ENCODE results near the gene NCL. TPM values are rescaled to one million over a fixed set of nuclear protein-coding genes. Genes with fewer than 3 reads are reported as not detected.

The NCL gene
- total RNA-seq, 1 experiment from 2014 or later: 1,077 TPM

GRCh38 chr2:231494669-231495068, 30.4 kb upstream of the NCL start:
- Histone ChIP-seq H2AFZ (ENCODE audit: low read depth, low read length, poor library complexity, severe bottlenecking) (no peak overlapping the region), H4K20me1 (ENCODE audit: insufficient read depth) (no peaks in the 10 kb centered on the region), H3K4me2 (ENCODE audit: low read length) (no peak overlapping the region), H3K9me2 (ENCODE audit: insufficient read depth) (no peaks in the 10 kb centered on the region), H3K9me3 (ENCODE audit: control insufficient read depth in 1 of 2, insufficient read depth in 1 of 2, low read depth in 1 of 2, low read length in 2 of 2) (no peaks in the 10 kb centered on the region), H3K79me2 (ENCODE audit: insufficient read depth, low read length) (no peaks in the 10 kb centered on the region), H3K27ac (ENCODE audit: low read depth, low read length) (no peak overlapping the region), H3K4me1 (ENCODE audit: control insufficient read depth in 1 of 2, insufficient read depth in 2 of 2, low read length in 2 of 2) (no peaks in the 10 kb centered on the region), H3K9ac (ENCODE audit: low read length) (no peak overlapping the region), H3K4me3 (replicated peaks in 1 of 2; ENCODE audit: low read depth in 1 of 2, low read length in 2 of 2) (no peak overlapping the region), H3K36me3 (ENCODE audit: control insufficient read depth in 1 of 2, insufficient read depth in 2 of 2, low read length in 2 of 2) (no peaks in the 10 kb centered on the region), H3K27me3 (ENCODE audit: insufficient read depth, low read length) (no peaks in the 10 kb centered on the region)
- POLR2A ChIA-PET: no interaction called here
- TF ChIP-seq YY1 (IDR thresholded peaks at IDR 0.05; ENCODE audit: extremely low read depth, insufficient replicate concordance, low read depth, low read length) (no peak), CTCF (IDR thresholded peaks at IDR 0.05 in 2 of 3, conservative IDR thresholded peaks at IDR 0.05 in 1 of 3; ENCODE audit: borderline replicate concordance in 1 of 3, insufficient read depth in 1 of 3, low read depth in 2 of 3, low read length in 2 of 3) (no peak), SRF (IDR thresholded peaks at IDR 0.05; ENCODE audit: low read depth) (no peak), SIN3A (IDR thresholded peaks at IDR 0.05; ENCODE audit: low read depth) (no peak), POLR2A (IDR thresholded peaks at IDR 0.05; ENCODE audit: borderline replicate concordance, extremely low read depth, insufficient read depth, insufficient read length) (no peak), POLR2AphosphoS5 (IDR thresholded peaks at IDR 0.05; ENCODE audit: low read depth, low read length) (no peak), EZH2phosphoT487 (IDR thresholded peaks at IDR 0.05; ENCODE audit: borderline replicate concordance) (no peak)
- intact Hi-C loops (cut with micrococcal nuclease): no loop called here
- ATAC-seq (no peak), DNase-seq (ENCODE audit: low read depth, low spot score) (no peak)
- BruUV-seq (replicated peaks): no TSS peak
- RAD21 ChIA-PET (ENCODE audit: low non-redundant PET in 1 of 2, low total read pairs in 2 of 2, uncharacterized antibody in 2 of 2, unreplicated experiment in 2 of 2): no interaction called here
- CTCF ChIA-PET: interaction anchor here (1.5 kb wide), 1 partner anchor 12 kb away, joined by 5 read pairs; no protein-coding TSS in a partner anchor

GRCh38 chr2:231490801-231491200, 26.5 kb upstream of the NCL start:
- BruUV-seq (replicated peaks): no TSS peak
- no peak for ATAC-seq
- intact Hi-C loops (cut with micrococcal nuclease): no loop called here
- H3K27me3 ChIP-seq (ENCODE audit: insufficient read depth, low read length): no peaks in the 10 kb centered on the region
- no peak for TF ChIP-seq EZH2 (IDR thresholded peaks at IDR 0.05)
- TF ChIP-seq POLR2A (IDR thresholded peaks at IDR 0.05; ENCODE audit: borderline replicate concordance, extremely low read depth, insufficient read depth, insufficient read length): no peak
- TF ChIP-seq ATF3 (IDR thresholded peaks at IDR 0.05): no peak
- no peak for TF ChIP-seq JUND (IDR thresholded peaks at IDR 0.05)
- H3K79me2 ChIP-seq (ENCODE audit: insufficient read depth, low read length): no peaks in the 10 kb centered on the region
- POLR2A ChIA-PET: no interaction called here
- H3K9me3 ChIP-seq (ENCODE audit: control insufficient read depth in 1 of 2, insufficient read depth in 1 of 2, low read depth in 1 of 2, low read length in 2 of 2): no peaks in the 10 kb centered on the region
- no peak for DNase-seq (ENCODE audit: low read depth, low spot score)
- no peak overlapping the region for H2AFZ ChIP-seq (ENCODE audit: low read depth, low read length, poor library complexity, severe bottlenecking)
- no peak overlapping the region for H3K9ac ChIP-seq (ENCODE audit: low read length)
- RAD21 ChIA-PET (ENCODE audit: low non-redundant PET in 1 of 2, low total read pairs in 2 of 2, uncharacterized antibody in 2 of 2, unreplicated experiment in 2 of 2): no interaction called here
- no peaks in the 10 kb centered on the region for H4K20me1 ChIP-seq (ENCODE audit: insufficient read depth)
- H3K4me1 ChIP-seq (ENCODE audit: control insufficient read depth in 1 of 2, insufficient read depth in 2 of 2, low read length in 2 of 2): no peaks in the 10 kb centered on the region
- CTCF ChIA-PET: interaction anchor here (1.1 to 1.4 kb wide), 3 partner anchors 8 to 27 kb away, joined by 3 to 6 read pairs (median 3); no protein-coding TSS in a partner anchor
- no peaks in the 10 kb centered on the region for H3K9me2 ChIP-seq (ENCODE audit: insufficient read depth)
- no peak overlapping the region for H3K4me3 ChIP-seq (replicated peaks in 1 of 2; ENCODE audit: low read depth in 1 of 2, low read length in 2 of 2)
- no peak overlapping the region for H3K27ac ChIP-seq (ENCODE audit: low read depth, low read length)
- no peaks in the 10 kb centered on the region for H3K36me3 ChIP-seq (ENCODE audit: control insufficient read depth in 1 of 2, insufficient read depth in 2 of 2, low read length in 2 of 2)
- H3K4me2 ChIP-seq (ENCODE audit: low read length): no peak overlapping the region

Measured in HCT116 (cell line).